ENCODE results near the gene SYTL3.

DNA sequence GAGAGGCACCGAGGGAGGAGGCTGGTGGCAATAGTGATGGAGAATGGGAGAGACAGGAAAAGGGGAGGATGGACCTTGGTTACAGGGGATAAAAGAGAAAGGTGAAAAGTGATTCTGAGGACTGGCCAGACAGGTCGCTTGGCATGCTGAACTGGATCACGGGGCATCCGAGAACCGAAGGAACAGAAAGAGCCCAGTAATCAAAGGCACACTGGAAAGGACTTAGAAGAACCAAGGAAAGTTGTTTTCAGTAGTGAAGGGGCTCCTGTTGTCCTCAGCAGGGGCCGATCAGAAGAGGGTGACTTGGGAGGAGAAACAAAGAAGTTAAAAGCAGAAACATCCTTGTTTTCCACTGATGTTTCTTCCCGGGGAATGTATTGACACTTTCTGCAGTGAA, 18.9 kb downstream of the SYTL3 start:
- TF ChIP-seq POLR2A (IDR thresholded peaks at IDR 0.05) = no peak
- TF ChIP-seq, protein P1, sequence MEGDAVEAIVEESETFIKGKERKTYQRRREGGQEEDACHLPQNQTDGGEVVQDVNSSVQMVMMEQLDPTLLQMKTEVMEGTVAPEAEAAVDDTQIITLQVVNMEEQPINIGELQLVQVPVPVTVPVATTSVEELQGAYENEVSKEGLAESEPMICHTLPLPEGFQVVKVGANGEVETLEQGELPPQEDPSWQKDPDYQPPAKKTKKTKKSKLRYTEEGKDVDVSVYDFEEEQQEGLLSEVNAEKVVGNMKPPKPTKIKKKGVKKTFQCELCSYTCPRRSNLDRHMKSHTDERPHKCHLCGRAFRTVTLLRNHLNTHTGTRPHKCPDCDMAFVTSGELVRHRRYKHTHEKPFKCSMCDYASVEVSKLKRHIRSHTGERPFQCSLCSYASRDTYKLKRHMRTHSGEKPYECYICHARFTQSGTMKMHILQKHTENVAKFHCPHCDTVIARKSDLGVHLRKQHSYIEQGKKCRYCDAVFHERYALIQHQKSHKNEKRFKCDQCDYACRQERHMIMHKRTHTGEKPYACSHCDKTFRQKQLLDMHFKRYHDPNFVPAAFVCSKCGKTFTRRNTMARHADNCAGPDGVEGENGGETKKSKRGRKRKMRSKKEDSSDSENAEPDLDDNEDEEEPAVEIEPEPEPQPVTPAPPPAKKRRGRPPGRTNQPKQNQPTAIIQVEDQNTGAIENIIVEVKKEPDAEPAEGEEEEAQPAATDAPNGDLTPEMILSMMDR (IDR thresholded peaks at IDR 0.05) = no peak

Data from Peyer's patch (tissue), 4 donors.